ENCODE measurements around the gene THRB. TPM values are rescaled to one million over a fixed set of nuclear protein-coding genes. Genes with fewer than 3 reads are reported as not detected.
A peak's percentile ranks its signal among the peaks of the same experiment; 100 is the strongest.

Gene THRB
- total and polyA plus RNA-seq, 9 of the 15 experiments (the other 6 are each of a cell fraction or from before 2014, with no cell fraction given): 1.7 to 14.9 (median 6.9) TPM

GRCh38 chr3:24495326-24495994 is 810 bp upstream of the THRB start (continued):
- TF ChIP-seq CTCF (IDR thresholded peaks at IDR 0.05 in 2 of 3, conservative IDR thresholded peaks at IDR 0.05 in 1 of 3; ENCODE audit: insufficient read depth in 2 of 3, low read depth in 1 of 3, low read length in 3 of 3) (0 out of 6 replicates have a peak, but pooled peaks of 1 of the 3 experiments have one; percentile 10), BRF2 (IDR thresholded peaks at IDR 0.05; ENCODE audit: borderline replicate concordance, insufficient read depth, insufficient read length) (no peak), ZNF57 (CRISPR knock-in tag; IDR thresholded peaks at IDR 0.05) (0 out of 2 replicates have a peak, but pooled peaks have one; percentile 13), TAF9B (IDR thresholded peaks at IDR 0.05; ENCODE audit: partially characterized antibody) (peak; percentile 77), SIN3A (IDR thresholded peaks at IDR 0.05; ENCODE audit: borderline replicate concordance in 2 of 2, control insufficient read depth in 1 of 2, low read depth in 2 of 2, low read length in 2 of 2) (peak in 1 of 2 experiments; percentile 29; a peak in 2 of 4 replicates), FOXJ3 (CRISPR knock-in tag; IDR thresholded peaks at IDR 0.05) (no peak), ARHGAP35 (IDR thresholded peaks at IDR 0.05; ENCODE audit: partially characterized antibody) (peak; percentile 72), FOXM1 (IDR thresholded peaks at IDR 0.05; ENCODE audit: low read depth) (0 out of 2 replicates have a peak, but pooled peaks have one; percentile 8), FOXM1 (CRISPR knock-in tag; IDR thresholded peaks at IDR 0.05; ENCODE audit: low read depth) (no peak), SP1 (CRISPR knock-in tag; IDR thresholded peaks at IDR 0.05) (0 out of 2 replicates have a peak, but pooled peaks have one; percentile 13), CBX8 (IDR thresholded peaks at IDR 0.05; ENCODE audit: borderline replicate concordance, extremely low read depth, low read depth, low read length, poor library complexity, severe bottlenecking) (no peak), ZNF263 (CRISPR knock-in tag; IDR thresholded peaks at IDR 0.05; ENCODE audit: borderline replicate concordance) (peak; percentile 93), TCF3 (CRISPR knock-in tag; IDR thresholded peaks at IDR 0.05) (0 out of 2 replicates have a peak, but pooled peaks have one; percentile 6), CGGBP1 (CRISPR knock-in tag; IDR thresholded peaks at IDR 0.05) (no peak), KDM1A (IDR thresholded peaks at IDR 0.05) (0 out of 4 replicates have a peak, but pooled peaks have one; percentile 12 to 32), CBFA2T2 (conservative IDR thresholded peaks at IDR 0.05) (peak; percentile 27; the same call in 1 of the 2 replicates), GTF2B (IDR thresholded peaks at IDR 0.05; ENCODE audit: extremely low read depth, insufficient read length) (peak; percentile 98), PHF8 (IDR thresholded peaks at IDR 0.05; ENCODE audit: borderline replicate concordance, low read length) (peak; percentile 41; the same call in 1 of the 2 replicates), ATF7 (IDR thresholded peaks at IDR 0.05) (peak; percentile 24; the same call in 1 of the 2 replicates), POLR2A (conservative IDR thresholded peaks at IDR 0.05) (peak; percentile 97), SUPT5H (IDR thresholded peaks at IDR 0.05) (peak; percentile 82), ZNF449 (CRISPR knock-in tag; IDR thresholded peaks at IDR 0.05) (no peak), CHD1 (IDR thresholded peaks at IDR 0.05; ENCODE audit: low read length) (peak; percentile 62)

Data from K562 (cell line).